GM12874 (cell line): Measurements from ENCODE around the gene CALY.
A peak's percentile ranks its signal among the peaks of the same experiment; 100 is the strongest.

ENCODE experiments used
- CTCF ChIP-seq: IDR thresholded peaks from 2 replicates; pipeline ENCODE4 v1.5.1; 2011; ENCODE audit warnings: low read depth, mild to moderate bottlenecking, control low read depth, low read length, moderate library complexity; ENCODE audit not compliant: insufficient read depth

The CALY gene

DNA sequence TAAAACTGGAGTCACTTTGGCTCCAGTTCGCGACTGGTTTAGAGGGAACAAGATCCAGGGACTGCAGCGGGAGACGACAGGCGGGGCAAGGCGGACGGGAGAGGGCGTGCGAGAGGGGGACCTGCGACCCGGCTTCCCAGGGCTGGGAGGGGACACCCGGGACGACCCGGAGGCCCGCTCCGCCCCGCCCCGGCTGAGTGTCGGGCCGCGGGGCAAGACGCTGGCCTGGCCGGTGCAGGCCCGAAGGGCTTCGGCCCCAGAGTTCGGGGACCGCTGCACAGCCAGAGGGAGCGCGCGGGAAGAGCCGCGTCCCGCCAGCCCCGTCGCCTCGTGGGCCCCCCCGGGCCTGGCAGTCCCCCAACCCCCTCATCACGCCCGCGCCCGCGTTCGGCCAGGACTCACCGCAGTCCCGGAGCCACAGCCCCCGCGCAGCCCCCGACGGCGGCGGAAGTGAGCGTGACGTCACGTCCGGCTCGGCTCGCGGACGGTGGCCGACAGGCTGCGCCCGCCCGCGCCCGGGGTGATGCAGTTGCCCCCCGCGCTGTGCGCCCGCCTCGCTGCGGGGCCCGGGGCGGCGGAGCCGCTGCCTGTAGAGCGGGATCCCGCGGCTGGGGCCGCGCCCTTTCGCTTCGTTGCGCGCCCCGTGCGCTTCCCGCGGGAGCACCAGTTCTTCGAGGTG is 28.1 kb downstream of the CALY start, which contains the start of the genes TUBGCP2 and ZNF511:
TUBGCP2 (minus strand) TSS at position 452 of the 679 bp plus-strand sequence. CDS start 5,931 bp downstream, outside the sequence.
ZNF511 (plus strand) TSS at position 494 of the 679 bp plus-strand sequence; CDS start at position 524, 30 bp downstream.
- TF ChIP-seq CTCF, result peak; percentile 24

- TF ChIP-seq CTCF, result peak; percentile 87
Observed at GRCh38 chr10:133307776-133308420, 28.8 kb downstream of the CALY start.

- no peak for TF ChIP-seq CTCF
Observed at GRCh38 chr10:133306941-133307379, 29.7 kb downstream of the CALY start.

DNA sequence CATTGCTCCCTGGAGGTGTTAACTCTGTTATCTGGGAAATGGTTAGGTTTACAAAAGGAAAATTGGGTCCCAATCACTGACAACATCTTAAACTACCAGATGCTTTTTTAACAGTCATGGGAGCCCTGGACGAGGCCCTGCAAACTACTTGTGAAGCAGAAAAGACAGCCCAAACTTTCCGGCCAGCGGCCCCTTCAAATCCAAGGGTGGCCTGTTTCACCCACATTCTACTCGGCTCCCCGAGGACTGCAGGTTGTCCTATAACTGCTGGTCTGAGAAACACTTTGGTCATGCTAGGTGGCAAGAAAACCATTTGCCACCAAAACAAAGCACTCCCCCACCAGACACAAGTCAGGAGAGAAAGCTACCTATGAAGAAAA is 30.6 kb downstream of the CALY start:
- no peak for TF ChIP-seq CTCF

DNA sequence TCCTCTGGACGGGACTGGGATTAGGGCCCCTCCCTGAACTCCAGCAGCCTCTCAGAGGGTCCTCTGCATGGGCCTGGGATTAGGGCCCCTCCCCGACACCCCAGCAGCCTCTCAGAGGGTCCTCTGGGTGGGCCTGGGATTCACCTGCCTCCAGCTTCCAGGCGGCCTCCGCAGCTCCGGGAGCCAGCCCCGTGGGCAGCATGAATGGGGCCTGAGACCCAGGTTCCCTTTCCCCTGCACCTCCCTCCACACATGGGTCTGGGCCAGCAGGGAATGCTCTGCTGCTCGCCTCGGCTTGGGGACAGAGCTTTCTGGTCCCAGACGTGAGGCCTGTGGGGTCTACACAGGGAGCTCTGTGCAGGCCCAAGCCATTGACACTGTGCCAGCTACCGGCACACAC is 33.5 kb downstream of the CALY start:
- no peak for TF ChIP-seq CTCF

- TF ChIP-seq CTCF, result no peak
Observed at GRCh38 chr10:133302230-133302629, 34.5 kb downstream of the CALY start.

DNA sequence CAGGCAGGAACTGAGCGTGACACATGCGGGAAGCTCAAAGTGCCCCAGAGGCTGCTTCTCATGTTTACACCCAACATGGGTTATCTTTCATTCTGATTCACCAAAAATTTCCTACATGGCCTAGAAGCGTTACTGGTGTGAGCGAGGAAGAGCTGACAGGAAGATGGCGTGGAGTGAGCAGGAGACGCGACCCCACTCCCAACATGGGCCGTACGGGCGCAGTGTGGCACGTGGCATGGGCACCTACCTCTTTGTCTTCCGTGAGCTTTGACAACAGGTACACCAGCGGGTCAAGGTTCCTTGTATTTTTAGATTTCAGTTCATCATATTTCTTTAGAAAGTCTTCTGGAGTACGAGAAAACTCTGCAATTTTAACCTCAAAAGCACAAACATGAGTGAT is 37.0 kb downstream of the CALY start:
- TF ChIP-seq CTCF, result no peak
